ENCODE measurements around the gene HOXC4. TPM values are rescaled to one million over a fixed set of nuclear protein-coding genes. Genes with fewer than 3 reads are reported as not detected.

The HOXC4 gene
- total RNA-seq, 1 experiment from 2014 or later, result not detected

DNA sequence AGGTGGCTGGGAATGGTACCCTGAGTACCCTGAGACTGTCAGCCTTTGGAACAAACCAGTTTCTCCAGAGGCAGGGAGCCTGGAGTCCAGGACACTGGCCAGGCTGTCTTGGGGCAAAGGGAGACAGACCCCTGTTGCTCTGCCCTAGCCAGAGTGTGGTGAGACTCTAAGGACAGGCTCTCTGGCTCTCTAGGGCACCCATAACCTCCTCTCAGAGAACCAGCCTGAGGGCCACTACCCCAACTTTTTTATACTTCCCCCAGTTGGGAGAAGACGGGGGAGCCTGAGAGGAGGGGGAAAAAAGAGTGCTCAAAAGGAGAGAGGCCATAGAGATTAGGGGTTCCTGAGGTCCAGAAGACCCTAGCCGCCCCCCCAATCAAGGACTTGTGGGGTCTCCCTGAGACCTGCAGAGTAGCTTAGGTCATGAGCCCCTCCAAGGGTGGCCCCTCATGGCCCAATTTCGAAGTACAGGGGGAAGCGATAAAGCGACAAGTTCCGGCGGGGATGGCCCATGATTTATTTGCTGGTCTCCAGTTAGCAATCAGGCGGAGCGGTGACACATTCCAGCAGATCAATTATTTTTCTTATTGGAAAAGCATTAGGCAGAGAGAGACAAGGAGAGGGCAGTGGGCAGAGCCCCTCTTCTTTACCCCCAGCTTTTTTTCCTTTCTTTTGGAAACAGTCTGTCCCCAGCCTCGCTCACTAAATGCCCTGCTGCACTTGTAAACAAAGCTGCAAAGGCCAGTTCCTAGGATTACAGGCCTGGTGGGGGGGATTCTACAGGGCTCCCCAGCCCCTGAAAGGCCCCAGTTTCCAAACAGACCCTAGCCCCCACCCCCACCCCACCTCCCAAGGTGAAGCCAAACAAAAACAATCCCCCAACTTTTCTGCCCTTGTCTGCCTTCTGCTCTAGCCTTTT lies 43.3 kb upstream of the HOXC4 start:
- H4K20me1 ChIP-seq (ENCODE audit: control insufficient read depth, insufficient read depth, insufficient read length), result no peaks in the 10 kb centered on the region
- no peaks in the 10 kb centered on the region for H3K9me3 ChIP-seq (ENCODE audit: control insufficient read depth, low read depth, low read length)
- no peak overlapping the region for H3K4me2 ChIP-seq (ENCODE audit: insufficient read depth, insufficient read length, low read length)
- H4K8ac ChIP-seq (replicated peaks; ENCODE audit: insufficient read length, low read depth, low read length), result no peak overlapping the region
- H3K23ac ChIP-seq (ENCODE audit: insufficient read length, low read depth, low read length), result no peak overlapping the region
- H4K91ac ChIP-seq (ENCODE audit: insufficient read length, low read depth, low read length), result no peak overlapping the region
- H2BK5ac ChIP-seq (ENCODE audit: insufficient read length, low read length), result no peak overlapping the region
- H2AK5ac ChIP-seq (ENCODE audit: insufficient read length, low read length), result no peak overlapping the region
- TF ChIP-seq, protein P1, sequence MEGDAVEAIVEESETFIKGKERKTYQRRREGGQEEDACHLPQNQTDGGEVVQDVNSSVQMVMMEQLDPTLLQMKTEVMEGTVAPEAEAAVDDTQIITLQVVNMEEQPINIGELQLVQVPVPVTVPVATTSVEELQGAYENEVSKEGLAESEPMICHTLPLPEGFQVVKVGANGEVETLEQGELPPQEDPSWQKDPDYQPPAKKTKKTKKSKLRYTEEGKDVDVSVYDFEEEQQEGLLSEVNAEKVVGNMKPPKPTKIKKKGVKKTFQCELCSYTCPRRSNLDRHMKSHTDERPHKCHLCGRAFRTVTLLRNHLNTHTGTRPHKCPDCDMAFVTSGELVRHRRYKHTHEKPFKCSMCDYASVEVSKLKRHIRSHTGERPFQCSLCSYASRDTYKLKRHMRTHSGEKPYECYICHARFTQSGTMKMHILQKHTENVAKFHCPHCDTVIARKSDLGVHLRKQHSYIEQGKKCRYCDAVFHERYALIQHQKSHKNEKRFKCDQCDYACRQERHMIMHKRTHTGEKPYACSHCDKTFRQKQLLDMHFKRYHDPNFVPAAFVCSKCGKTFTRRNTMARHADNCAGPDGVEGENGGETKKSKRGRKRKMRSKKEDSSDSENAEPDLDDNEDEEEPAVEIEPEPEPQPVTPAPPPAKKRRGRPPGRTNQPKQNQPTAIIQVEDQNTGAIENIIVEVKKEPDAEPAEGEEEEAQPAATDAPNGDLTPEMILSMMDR (conservative IDR thresholded peaks at IDR 0.05), result no peak
- no CpG with 5 or more reads among the region's 10 CpGs for WGBS (ENCODE audit: extremely low coverage, insufficient read length, low lambda C conversion rate)
- no peak overlapping the region for H3K9ac ChIP-seq (ENCODE audit: extremely low read depth, insufficient read length, low read length)
- no peak overlapping the region; a peak in 1 of 5 replicates for H3K4me3 Mint-ChIP-seq
- H3K4me1 Mint-ChIP-seq, result peaks cover 7 to 34% of the 10 kb centered on the region in 2 experiments
- H3K79me2 ChIP-seq (ENCODE audit: insufficient read depth, low read length), result no peaks in the 10 kb centered on the region
- no peaks in the 10 kb centered on the region for H3K23me2 ChIP-seq (ENCODE audit: insufficient read length, low read depth, low read length, poor library complexity, severe bottlenecking)
- peak overlapping the region in 1 of 3 experiments; percentile 28; a peak in 1 of 7 replicates for H3K27ac Mint-ChIP-seq
- no peak overlapping the region for H3K56ac ChIP-seq (ENCODE audit: insufficient read length, low read depth, low read length)
- no peak overlapping the region for H3K4ac ChIP-seq (ENCODE audit: low read depth, low read length)
- H3K18ac ChIP-seq (ENCODE audit: insufficient read length, low read depth, low read length), result no peak overlapping the region
- no peaks in the 10 kb centered on the region for H3K79me1 ChIP-seq (ENCODE audit: insufficient read depth, low read depth, low read length, poor library complexity, severe bottlenecking)
- H3K4me1 ChIP-seq (ENCODE audit: insufficient read depth, low read length), result no peaks in the 10 kb centered on the region
- no peak overlapping the region for H2BK120ac ChIP-seq (ENCODE audit: low read depth, low read length, poor library complexity, severe bottlenecking)
- no peak overlapping the region for H2BK12ac ChIP-seq (ENCODE audit: insufficient read length, low read depth, low read length)
- H3K36me3 Mint-ChIP-seq (ENCODE audit: insufficient read depth in 1 of 3, low read depth in 3 of 3), result no peaks in the 10 kb centered on the region
- H3K27ac ChIP-seq (ENCODE audit: insufficient read length, low read depth, low read length), result no peak overlapping the region
- no peak overlapping the region for H2AFZ ChIP-seq (ENCODE audit: low read length)
- no peak overlapping the region for H3T11ph ChIP-seq (ENCODE audit: low read length)
- no peak overlapping the region for H3K14ac ChIP-seq (ENCODE audit: insufficient read depth, low read length)
- H2BK15ac ChIP-seq (ENCODE audit: low read depth, low read length), result no peak overlapping the region
- H2BK20ac ChIP-seq (ENCODE audit: low read depth, low read length, poor library complexity, severe bottlenecking), result no peak overlapping the region
- no peak overlapping the region for H4K5ac ChIP-seq (ENCODE audit: insufficient read length, low read depth, low read length)
- H3K9me3 Mint-ChIP-seq, result peaks cover 0 to 2% of the 10 kb centered on the region in 2 experiments; a peak in 2 of 5 replicates
- H3K27me3 ChIP-seq (ENCODE audit: insufficient read depth, low read length), result peaks cover 93% of the 10 kb centered on the region
- DNase-seq, result no peak
- peaks cover 100% of the 10 kb centered on the region for H3K27me3 Mint-ChIP-seq (ENCODE audit: low read depth)

Measured in H9 (cell line).